DND-41 (cell line): ENCODE results near the gene POR.

Experiments
- ATAC-seq: fragments of 200-7000 bp; cut with Tn5 transposase; 3 replicates; pipeline ENCODE4 v1.9.1; 2021; ENCODE audit warnings: low read depth; ENCODE audit not compliant: insufficient read depth
- DNase-seq: peaks from one replicate; pipeline ENCODE4 v3.0.0-alpha.2; 2020
- H2AFZ ChIP-seq: 2 replicates; pipeline ENCODE4 v1.6.0; 2012; ENCODE audit warnings: low read depth, low read length
- H3K27ac ChIP-seq: 2 replicates; pipeline ENCODE4 v1.5.1; 2012; ENCODE audit warnings: low read length, inconsistent platforms
- H3K27me3 ChIP-seq: fragments of 200-600 bp; sonication (generic); 2 replicates; pipeline ENCODE4 v1.6.0; 2012; ENCODE audit warnings: low read length, mild to moderate bottlenecking, inconsistent platforms; ENCODE audit not compliant: insufficient read depth, poor library complexity
- H3K36me3 ChIP-seq: 2 replicates; pipeline ENCODE4 v1.5.1; 2012; ENCODE audit warnings: low read length, inconsistent platforms; ENCODE audit not compliant: insufficient read depth
- H3K4me1 ChIP-seq: 2 replicates; pipeline ENCODE4 v1.5.1; 2012; ENCODE audit warnings: mild to moderate bottlenecking, low read length; ENCODE audit not compliant: insufficient read depth
- H3K4me2 ChIP-seq: 2 replicates; pipeline ENCODE4 v1.6.0; 2012; ENCODE audit warnings: mild to moderate bottlenecking, moderate library complexity, low read length, inconsistent platforms; ENCODE audit not compliant: insufficient read depth
- H3K4me3 ChIP-seq, 2 experiments: fragments of 200-600 bp in 1 of 2; shearing (Covaris generic) in 1 of 2; 2 replicates each; pipeline ENCODE4 v1.5.1; 2012 to 2016; ENCODE audit warnings: inconsistent platforms in 2 of 2, low read length in 2 of 2, mild to moderate bottlenecking in 2 of 2, low read depth in 1 of 2, moderate library complexity in 1 of 2
- H3K79me2 ChIP-seq: 2 replicates; pipeline ENCODE4 v1.6.0; 2012; ENCODE audit warnings: low read length, inconsistent platforms; ENCODE audit not compliant: insufficient read depth
- H3K9ac ChIP-seq: 2 replicates; pipeline ENCODE4 v1.6.0; 2012; ENCODE audit warnings: low read depth, mild to moderate bottlenecking, inconsistent platforms, low read length, moderate library complexity
- H3K9me3 ChIP-seq: 2 replicates; pipeline ENCODE4 v1.5.1; 2012; ENCODE audit warnings: low read length, moderate library complexity, mild to moderate bottlenecking, inconsistent platforms; ENCODE audit not compliant: insufficient read depth, severe bottlenecking
- H4K20me1 ChIP-seq: 2 replicates; pipeline ENCODE4 v1.6.0; 2012; ENCODE audit warnings: low read length; ENCODE audit not compliant: insufficient read depth
- CTCF ChIP-seq: IDR thresholded peaks from 2 replicates; pipeline ENCODE4 v1.5.1; 2012; ENCODE audit warnings: borderline replicate concordance, low read length, moderate library complexity, mild to moderate bottlenecking; ENCODE audit not compliant: poor library complexity, severe bottlenecking; ENCODE audit errors: extremely low read depth
- EZH2 ChIP-seq: IDR thresholded peaks from 3 replicates; pipeline ENCODE4 v1.6.1; 2012; ENCODE audit warnings: borderline replicate concordance, low read depth, mild to moderate bottlenecking, moderate library complexity, low read length, inconsistent platforms; ENCODE audit not compliant: severe bottlenecking

Gene POR

GRCh38 chr7:75921479-75921878 is 6.5 kb downstream of the POR start:
- H3K27me3 ChIP-seq = no peaks in the 10 kb centered on the region
- peaks cover 1% of the 10 kb centered on the region for H3K4me1 ChIP-seq
- H2AFZ ChIP-seq = no peak overlapping the region
- ATAC-seq (no peak), DNase-seq (no peak)
- H3K36me3 ChIP-seq = no peaks in the 10 kb centered on the region
- peaks cover 14% of the 10 kb centered on the region for H4K20me1 ChIP-seq
- TF ChIP-seq EZH2 (no peak), CTCF (no peak)
- no peak overlapping the region for H3K27ac ChIP-seq
- H3K4me3 ChIP-seq = no peak overlapping the region
- H3K9ac ChIP-seq = no peak overlapping the region
- H3K79me2 ChIP-seq = peaks cover 7% of the 10 kb centered on the region; the same call in 1 of the 2 replicates
- no peak overlapping the region for H3K4me2 ChIP-seq
- H3K9me3 ChIP-seq = no peaks in the 10 kb centered on the region

- DNase-seq (no peak), ATAC-seq (no peak)
- Histone ChIP-seq H3K4me1 (no peaks in the 10 kb centered on the region), H4K20me1 (peaks cover 14% of the 10 kb centered on the region), H3K9ac (no peak overlapping the region), H2AFZ (no peak overlapping the region), H3K4me2 (no peak overlapping the region), H3K9me3 (no peaks in the 10 kb centered on the region), H3K27me3 (no peaks in the 10 kb centered on the region), H3K79me2 (peaks cover 7% of the 10 kb centered on the region; the same call in 1 of the 2 replicates), H3K4me3 (no peak overlapping the region), H3K27ac (no peak overlapping the region), H3K36me3 (no peaks in the 10 kb centered on the region)
- TF ChIP-seq CTCF (no peak), EZH2 (no peak)
Observed at GRCh38 chr7:75922966-75923603, 8.1 kb downstream of the POR start.

- Histone ChIP-seq H4K20me1 (peaks cover 16% of the 10 kb centered on the region), H3K9me3 (no peaks in the 10 kb centered on the region), H3K9ac (no peak overlapping the region), H3K4me1 (no peaks in the 10 kb centered on the region), H3K36me3 (no peaks in the 10 kb centered on the region), H3K27me3 (no peaks in the 10 kb centered on the region), H3K79me2 (peaks cover 3% of the 10 kb centered on the region; the same call in 1 of the 2 replicates), H3K4me3 (no peak overlapping the region), H2AFZ (no peak overlapping the region), H3K27ac (no peak overlapping the region), H3K4me2 (no peak overlapping the region)
- DNase-seq (no peak), ATAC-seq (no peak)
- TF ChIP-seq CTCF (no peak), EZH2 (no peak)
Observed at GRCh38 chr7:75924256-75924655, 9.3 kb downstream of the POR start.
